WTC11 (cell line): ENCODE data around the gene MDGA2. TPM values are rescaled to one million over a fixed set of nuclear protein-coding genes. Genes with fewer than 3 reads are reported as not detected.

Experiments used
- ATAC-seq: fragments of 200-7000 bp; cut with Tn5 transposase; 2 replicates; pipeline ENCODE4 v1.10.0; 2021; ENCODE audit warnings: mild to moderate bottlenecking, moderate library complexity
- CTCF ChIA-PET: fragments of 300-600 bp; sonication (Branson Sonifier 250); formaldehyde crosslinking; loops from one replicate; lab custom pipeline; 2021; ENCODE audit warnings: antibody characterized with exemption; lab: Charles Lee
- POLR2A ChIA-PET: fragments of 350-600 bp; sonication (Branson Sonifier 250); formaldehyde crosslinking; loops from one replicate; lab custom pipeline; 2021; ENCODE audit warnings: antibody characterized with exemption; lab: Charles Lee
- DNase-seq: peaks from one replicate; pipeline ENCODE4 v3.0.0; 2021; ENCODE audit warnings: low spot score
- H3K27ac Mint-ChIP-seq: 2 replicates; pipeline ENCODE4 v1.8.0; 2021; ENCODE audit warnings: mixed read lengths
- H3K27me3 Mint-ChIP-seq: 2 replicates; pipeline ENCODE4 v1.8.0; 2021; ENCODE audit warnings: low read depth, mild to moderate bottlenecking, moderate library complexity, mixed read lengths
- H3K36me3 Mint-ChIP-seq: 2 replicates; pipeline ENCODE4 v1.8.0; 2021; ENCODE audit warnings: mixed read lengths
- H3K4me1 Mint-ChIP-seq: 2 replicates; pipeline ENCODE4 v1.8.0; 2022; ENCODE audit warnings: mixed read lengths
- H3K4me3 Mint-ChIP-seq: 2 replicates; pipeline ENCODE4 v1.8.0; 2021; ENCODE audit warnings: mild to moderate bottlenecking, moderate library complexity, mixed read lengths
- H3K9me3 Mint-ChIP-seq: 2 replicates; pipeline ENCODE4 v1.8.0; 2021; ENCODE audit warnings: mixed read lengths
- CREM ChIP-seq: sonication (generic); formaldehyde crosslinking; IDR thresholded peaks from 2 replicates; pipeline ENCODE4 v1.8.1; 2022; ENCODE audit warnings: mild to moderate bottlenecking, missing genetic modification reagents, moderate library complexity
- GABPB1 ChIP-seq: sonication (generic); formaldehyde crosslinking; IDR thresholded peaks from 2 replicates; pipeline ENCODE4 v1.8.1; 2023; ENCODE audit warnings: mild to moderate bottlenecking, missing genetic modification reagents
- JUN ChIP-seq: sonication (generic); formaldehyde crosslinking; IDR thresholded peaks from 2 replicates; pipeline ENCODE4 v1.8.0; 2023; ENCODE audit warnings: mild to moderate bottlenecking, missing genetic modification reagents
- ZNF138 ChIP-seq: sonication (generic); formaldehyde crosslinking; conservative IDR thresholded peaks from 2 replicates; pipeline ENCODE4 v1.8.1; 2022; ENCODE audit warnings: mild to moderate bottlenecking, moderate library complexity, missing genetic modification reagents
- ZNF423 ChIP-seq: fragments of 250-450 bp; sonication (Bioruptor Pico); IDR thresholded peaks from 2 replicates; pipeline ENCODE4 v2.1.2; 2022; ENCODE audit warnings: mild to moderate bottlenecking, moderate library complexity
- total RNA-seq: library from RNA; stranded (reverse); gene quantifications from 3 replicates; pipeline ENCODE4 v1.2.3, GENCODE V29; 2021
- TF ChIP-seq, protein P1 (sequence below): fragments of 250-450 bp; sonication (Bioruptor Pico); IDR thresholded peaks from 2 replicates; pipeline ENCODE4 v1.9.0; 2021; ENCODE audit warnings: mild to moderate bottlenecking
- TF ChIP-seq, protein P2 (sequence below): sonication (generic); formaldehyde crosslinking; IDR thresholded peaks from 2 replicates; pipeline ENCODE4 v1.8.1; 2023; ENCODE audit warnings: mild to moderate bottlenecking, moderate library complexity, missing genetic modification reagents
- TF ChIP-seq, protein P3 (sequence below): sonication (generic); formaldehyde crosslinking; IDR thresholded peaks from 2 replicates; pipeline ENCODE4 v1.8.1; 2022; ENCODE audit warnings: mild to moderate bottlenecking, missing genetic modification reagents, moderate library complexity, borderline replicate concordance
- TF ChIP-seq, protein P4 (sequence below): sonication (generic); formaldehyde crosslinking; IDR thresholded peaks from 2 replicates; pipeline ENCODE4 v1.8.0; 2022; ENCODE audit warnings: mild to moderate bottlenecking, missing genetic modification reagents
- TF ChIP-seq, protein P5 (sequence below): sonication (generic); formaldehyde crosslinking; IDR thresholded peaks from 2 replicates; pipeline ENCODE4 v1.8.1; 2022; ENCODE audit warnings: missing genetic modification reagents, borderline replicate concordance
- TF ChIP-seq, protein P6 (sequence below): sonication (generic); formaldehyde crosslinking; IDR thresholded peaks from 2 replicates; pipeline ENCODE4 v1.8.1; 2023; ENCODE audit warnings: mild to moderate bottlenecking, missing genetic modification reagents
- TF ChIP-seq, protein P7 (sequence below): fragments of 250-450 bp; sonication (Bioruptor Pico); IDR thresholded peaks from 2 replicates; pipeline ENCODE4 v2.1.2; 2022; ENCODE audit warnings: mild to moderate bottlenecking, moderate library complexity
- TF ChIP-seq, protein P8 (sequence below): sonication (generic); formaldehyde crosslinking; IDR thresholded peaks from 2 replicates; pipeline ENCODE4 v1.8.0; 2022; ENCODE audit warnings: mild to moderate bottlenecking, missing genetic modification reagents
- TF ChIP-seq, protein P9 (sequence below): sonication (generic); formaldehyde crosslinking; IDR thresholded peaks from 2 replicates; pipeline ENCODE4 v1.8.1; 2023; ENCODE audit warnings: mild to moderate bottlenecking, missing genetic modification reagents, borderline replicate concordance

MDGA2 gene
- total RNA-seq, 1 experiment from 2014 or later, result 4.9 TPM

DNA sequence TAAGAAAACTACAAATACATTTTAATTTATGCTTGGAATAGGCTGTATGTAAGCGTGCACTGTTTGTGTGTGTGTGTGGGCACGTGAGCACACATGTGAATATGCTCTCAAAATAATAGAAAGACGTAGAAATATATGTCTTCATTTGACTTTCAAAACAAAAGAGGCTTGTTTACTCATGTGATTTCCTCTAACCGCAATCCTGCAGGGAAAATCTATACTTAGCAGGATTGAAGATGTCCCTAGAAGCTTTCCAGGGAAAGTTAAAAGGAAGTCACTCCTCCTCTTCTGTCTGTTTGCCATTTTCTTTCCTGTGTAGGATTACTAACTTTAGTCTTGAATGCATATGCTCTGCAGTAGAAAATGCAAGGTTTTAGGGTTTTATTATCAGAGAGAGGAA is 404.7 kb downstream of the MDGA2 start (continued):
- TF ChIP-seq, protein P1, sequence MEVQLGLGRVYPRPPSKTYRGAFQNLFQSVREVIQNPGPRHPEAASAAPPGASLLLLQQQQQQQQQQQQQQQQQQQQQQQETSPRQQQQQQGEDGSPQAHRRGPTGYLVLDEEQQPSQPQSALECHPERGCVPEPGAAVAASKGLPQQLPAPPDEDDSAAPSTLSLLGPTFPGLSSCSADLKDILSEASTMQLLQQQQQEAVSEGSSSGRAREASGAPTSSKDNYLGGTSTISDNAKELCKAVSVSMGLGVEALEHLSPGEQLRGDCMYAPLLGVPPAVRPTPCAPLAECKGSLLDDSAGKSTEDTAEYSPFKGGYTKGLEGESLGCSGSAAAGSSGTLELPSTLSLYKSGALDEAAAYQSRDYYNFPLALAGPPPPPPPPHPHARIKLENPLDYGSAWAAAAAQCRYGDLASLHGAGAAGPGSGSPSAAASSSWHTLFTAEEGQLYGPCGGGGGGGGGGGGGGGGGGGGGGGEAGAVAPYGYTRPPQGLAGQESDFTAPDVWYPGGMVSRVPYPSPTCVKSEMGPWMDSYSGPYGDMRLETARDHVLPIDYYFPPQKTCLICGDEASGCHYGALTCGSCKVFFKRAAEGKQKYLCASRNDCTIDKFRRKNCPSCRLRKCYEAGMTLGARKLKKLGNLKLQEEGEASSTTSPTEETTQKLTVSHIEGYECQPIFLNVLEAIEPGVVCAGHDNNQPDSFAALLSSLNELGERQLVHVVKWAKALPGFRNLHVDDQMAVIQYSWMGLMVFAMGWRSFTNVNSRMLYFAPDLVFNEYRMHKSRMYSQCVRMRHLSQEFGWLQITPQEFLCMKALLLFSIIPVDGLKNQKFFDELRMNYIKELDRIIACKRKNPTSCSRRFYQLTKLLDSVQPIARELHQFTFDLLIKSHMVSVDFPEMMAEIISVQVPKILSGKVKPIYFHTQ (CRISPR knock-in tag), result no peak
- TF ChIP-seq, protein P2, sequence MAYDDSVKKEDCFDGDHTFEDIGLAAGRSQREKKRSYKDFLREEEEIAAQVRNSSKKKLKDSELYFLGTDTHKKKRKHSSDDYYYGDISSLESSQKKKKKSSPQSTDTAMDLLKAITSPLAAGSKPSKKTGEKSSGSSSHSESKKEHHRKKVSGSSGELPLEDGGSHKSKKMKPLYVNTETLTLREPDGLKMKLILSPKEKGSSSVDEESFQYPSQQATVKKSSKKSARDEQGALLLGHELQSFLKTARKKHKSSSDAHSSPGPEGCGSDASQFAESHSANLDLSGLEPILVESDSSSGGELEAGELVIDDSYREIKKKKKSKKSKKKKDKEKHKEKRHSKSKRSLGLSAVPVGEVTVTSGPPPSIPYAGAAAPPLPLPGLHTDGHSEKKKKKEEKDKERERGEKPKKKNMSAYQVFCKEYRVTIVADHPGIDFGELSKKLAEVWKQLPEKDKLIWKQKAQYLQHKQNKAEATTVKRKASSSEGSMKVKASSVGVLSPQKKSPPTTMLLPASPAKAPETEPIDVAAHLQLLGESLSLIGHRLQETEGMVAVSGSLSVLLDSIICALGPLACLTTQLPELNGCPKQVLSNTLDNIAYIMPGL (CRISPR knock-in tag), result no peak
- no peak for TF ChIP-seq JUN (CRISPR knock-in tag)
- TF ChIP-seq, protein P3, sequence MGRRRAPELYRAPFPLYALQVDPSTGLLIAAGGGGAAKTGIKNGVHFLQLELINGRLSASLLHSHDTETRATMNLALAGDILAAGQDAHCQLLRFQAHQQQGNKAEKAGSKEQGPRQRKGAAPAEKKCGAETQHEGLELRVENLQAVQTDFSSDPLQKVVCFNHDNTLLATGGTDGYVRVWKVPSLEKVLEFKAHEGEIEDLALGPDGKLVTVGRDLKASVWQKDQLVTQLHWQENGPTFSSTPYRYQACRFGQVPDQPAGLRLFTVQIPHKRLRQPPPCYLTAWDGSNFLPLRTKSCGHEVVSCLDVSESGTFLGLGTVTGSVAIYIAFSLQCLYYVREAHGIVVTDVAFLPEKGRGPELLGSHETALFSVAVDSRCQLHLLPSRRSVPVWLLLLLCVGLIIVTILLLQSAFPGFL (CRISPR knock-in tag), result no peak
- TF ChIP-seq, protein P4, sequence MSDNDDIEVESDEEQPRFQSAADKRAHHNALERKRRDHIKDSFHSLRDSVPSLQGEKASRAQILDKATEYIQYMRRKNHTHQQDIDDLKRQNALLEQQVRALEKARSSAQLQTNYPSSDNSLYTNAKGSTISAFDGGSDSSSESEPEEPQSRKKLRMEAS (CRISPR knock-in tag), result no peak
- TF ChIP-seq, protein P5, sequence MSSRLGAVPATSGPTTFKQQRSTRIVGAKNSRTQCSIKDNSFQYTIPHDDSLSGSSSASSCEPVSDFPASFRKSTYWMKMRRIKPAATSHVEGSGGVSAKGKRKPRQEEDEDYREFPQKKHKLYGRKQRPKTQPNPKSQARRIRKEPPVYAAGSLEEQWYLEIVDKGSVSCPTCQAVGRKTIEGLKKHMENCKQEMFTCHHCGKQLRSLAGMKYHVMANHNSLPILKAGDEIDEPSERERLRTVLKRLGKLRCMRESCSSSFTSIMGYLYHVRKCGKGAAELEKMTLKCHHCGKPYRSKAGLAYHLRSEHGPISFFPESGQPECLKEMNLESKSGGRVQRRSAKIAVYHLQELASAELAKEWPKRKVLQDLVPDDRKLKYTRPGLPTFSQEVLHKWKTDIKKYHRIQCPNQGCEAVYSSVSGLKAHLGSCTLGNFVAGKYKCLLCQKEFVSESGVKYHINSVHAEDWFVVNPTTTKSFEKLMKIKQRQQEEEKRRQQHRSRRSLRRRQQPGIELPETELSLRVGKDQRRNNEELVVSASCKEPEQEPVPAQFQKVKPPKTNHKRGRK (CRISPR knock-in tag), result no peak
- TF ChIP-seq, protein P6, sequence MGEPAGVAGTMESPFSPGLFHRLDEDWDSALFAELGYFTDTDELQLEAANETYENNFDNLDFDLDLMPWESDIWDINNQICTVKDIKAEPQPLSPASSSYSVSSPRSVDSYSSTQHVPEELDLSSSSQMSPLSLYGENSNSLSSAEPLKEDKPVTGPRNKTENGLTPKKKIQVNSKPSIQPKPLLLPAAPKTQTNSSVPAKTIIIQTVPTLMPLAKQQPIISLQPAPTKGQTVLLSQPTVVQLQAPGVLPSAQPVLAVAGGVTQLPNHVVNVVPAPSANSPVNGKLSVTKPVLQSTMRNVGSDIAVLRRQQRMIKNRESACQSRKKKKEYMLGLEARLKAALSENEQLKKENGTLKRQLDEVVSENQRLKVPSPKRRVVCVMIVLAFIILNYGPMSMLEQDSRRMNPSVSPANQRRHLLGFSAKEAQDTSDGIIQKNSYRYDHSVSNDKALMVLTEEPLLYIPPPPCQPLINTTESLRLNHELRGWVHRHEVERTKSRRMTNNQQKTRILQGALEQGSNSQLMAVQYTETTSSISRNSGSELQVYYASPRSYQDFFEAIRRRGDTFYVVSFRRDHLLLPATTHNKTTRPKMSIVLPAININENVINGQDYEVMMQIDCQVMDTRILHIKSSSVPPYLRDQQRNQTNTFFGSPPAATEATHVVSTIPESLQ (CRISPR knock-in tag), result no peak

DNA sequence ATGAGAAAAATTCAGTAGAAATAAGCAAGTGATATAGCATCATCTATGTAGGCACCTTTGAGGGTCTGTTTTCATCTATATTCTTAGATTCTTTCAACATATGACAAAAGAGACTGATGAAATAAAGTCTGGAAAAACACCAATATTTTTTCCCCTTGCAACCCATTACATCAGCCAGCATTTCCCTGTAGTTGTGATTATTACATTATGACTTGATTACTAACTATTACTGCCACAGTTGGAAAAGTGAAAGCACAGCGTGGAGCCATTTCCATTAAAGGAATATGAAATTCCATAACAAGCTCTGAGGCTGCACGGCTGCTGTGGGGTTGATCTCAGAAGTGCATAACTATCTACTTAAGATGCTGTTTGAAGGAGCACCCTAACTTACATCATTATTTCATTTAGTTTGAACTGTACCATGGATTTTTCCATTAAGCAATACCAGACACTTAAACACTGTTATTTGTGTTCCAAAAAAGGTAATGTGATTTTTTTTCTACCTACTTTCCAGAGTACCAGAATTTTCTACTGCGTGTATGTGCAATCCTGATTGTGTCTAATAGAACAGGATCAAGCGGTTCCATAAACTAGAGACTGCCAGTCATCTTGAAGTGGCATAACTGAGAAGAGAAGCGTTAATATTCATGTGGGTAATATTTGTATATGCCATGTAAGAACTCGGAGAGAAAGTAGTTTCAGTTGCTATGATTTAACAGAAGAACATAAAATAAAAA is 405.5 kb downstream of the MDGA2 start:
- POLR2A ChIA-PET, result no interaction called here
- no peak overlapping the region for H3K27ac Mint-ChIP-seq
- TF ChIP-seq, protein P7, sequence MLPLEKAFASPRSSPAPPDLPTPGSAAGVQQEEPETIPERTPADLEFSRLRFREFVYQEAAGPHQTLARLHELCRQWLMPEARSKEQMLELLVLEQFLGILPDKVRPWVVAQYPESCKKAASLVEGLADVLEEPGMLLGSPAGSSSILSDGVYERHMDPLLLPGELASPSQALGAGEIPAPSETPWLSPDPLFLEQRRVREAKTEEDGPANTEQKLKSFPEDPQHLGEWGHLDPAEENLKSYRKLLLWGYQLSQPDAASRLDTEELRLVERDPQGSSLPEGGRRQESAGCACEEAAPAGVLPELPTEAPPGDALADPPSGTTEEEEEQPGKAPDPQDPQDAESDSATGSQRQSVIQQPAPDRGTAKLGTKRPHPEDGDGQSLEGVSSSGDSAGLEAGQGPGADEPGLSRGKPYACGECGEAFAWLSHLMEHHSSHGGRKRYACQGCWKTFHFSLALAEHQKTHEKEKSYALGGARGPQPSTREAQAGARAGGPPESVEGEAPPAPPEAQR, result no peak
- no peak for TF ChIP-seq ZNF138 (CRISPR knock-in tag)
- no peak for TF ChIP-seq GABPB1 (CRISPR knock-in tag)
- TF ChIP-seq, protein P2 (CRISPR knock-in tag), result no peak
- no peak for TF ChIP-seq CREM (CRISPR knock-in tag)
- TF ChIP-seq, protein P8, sequence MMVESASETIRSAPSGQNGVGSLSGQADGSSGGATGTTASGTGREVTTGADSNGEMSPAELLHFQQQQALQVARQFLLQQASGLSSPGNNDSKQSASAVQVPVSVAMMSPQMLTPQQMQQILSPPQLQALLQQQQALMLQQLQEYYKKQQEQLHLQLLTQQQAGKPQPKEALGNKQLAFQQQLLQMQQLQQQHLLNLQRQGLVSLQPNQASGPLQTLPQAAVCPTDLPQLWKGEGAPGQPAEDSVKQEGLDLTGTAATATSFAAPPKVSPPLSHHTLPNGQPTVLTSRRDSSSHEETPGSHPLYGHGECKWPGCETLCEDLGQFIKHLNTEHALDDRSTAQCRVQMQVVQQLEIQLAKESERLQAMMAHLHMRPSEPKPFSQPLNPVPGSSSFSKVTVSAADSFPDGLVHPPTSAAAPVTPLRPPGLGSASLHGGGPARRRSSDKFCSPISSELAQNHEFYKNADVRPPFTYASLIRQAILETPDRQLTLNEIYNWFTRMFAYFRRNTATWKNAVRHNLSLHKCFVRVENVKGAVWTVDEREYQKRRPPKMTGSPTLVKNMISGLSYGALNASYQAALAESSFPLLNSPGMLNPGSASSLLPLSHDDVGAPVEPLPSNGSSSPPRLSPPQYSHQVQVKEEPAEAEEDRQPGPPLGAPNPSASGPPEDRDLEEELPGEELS (CRISPR knock-in tag), result no peak
- TF ChIP-seq ZNF423 (CRISPR knock-in tag), result no peak
- TF ChIP-seq, protein P9, sequence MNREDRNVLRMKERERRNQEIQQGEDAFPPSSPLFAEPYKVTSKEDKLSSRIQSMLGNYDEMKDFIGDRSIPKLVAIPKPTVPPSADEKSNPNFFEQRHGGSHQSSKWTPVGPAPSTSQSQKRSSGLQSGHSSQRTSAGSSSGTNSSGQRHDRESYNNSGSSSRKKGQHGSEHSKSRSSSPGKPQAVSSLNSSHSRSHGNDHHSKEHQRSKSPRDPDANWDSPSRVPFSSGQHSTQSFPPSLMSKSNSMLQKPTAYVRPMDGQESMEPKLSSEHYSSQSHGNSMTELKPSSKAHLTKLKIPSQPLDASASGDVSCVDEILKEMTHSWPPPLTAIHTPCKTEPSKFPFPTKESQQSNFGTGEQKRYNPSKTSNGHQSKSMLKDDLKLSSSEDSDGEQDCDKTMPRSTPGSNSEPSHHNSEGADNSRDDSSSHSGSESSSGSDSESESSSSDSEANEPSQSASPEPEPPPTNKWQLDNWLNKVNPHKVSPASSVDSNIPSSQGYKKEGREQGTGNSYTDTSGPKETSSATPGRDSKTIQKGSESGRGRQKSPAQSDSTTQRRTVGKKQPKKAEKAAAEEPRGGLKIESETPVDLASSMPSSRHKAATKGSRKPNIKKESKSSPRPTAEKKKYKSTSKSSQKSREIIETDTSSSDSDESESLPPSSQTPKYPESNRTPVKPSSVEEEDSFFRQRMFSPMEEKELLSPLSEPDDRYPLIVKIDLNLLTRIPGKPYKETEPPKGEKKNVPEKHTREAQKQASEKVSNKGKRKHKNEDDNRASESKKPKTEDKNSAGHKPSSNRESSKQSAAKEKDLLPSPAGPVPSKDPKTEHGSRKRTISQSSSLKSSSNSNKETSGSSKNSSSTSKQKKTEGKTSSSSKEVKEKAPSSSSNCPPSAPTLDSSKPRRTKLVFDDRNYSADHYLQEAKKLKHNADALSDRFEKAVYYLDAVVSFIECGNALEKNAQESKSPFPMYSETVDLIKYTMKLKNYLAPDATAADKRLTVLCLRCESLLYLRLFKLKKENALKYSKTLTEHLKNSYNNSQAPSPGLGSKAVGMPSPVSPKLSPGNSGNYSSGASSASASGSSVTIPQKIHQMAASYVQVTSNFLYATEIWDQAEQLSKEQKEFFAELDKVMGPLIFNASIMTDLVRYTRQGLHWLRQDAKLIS (CRISPR knock-in tag), result no peak

More for the DNA sequence above, 405.5 kb downstream of the MDGA2 start:
- Mint-ChIP-seq H3K4me3 (no peak overlapping the region), H3K36me3 (0 out of 2 replicates have a peak, but pooled peaks cover 2% of the 10 kb centered on the region), H3K27me3 (no peaks in the 10 kb centered on the region; the same call in 1 of the 2 replicates), H3K9me3 (peaks cover 19% of the 10 kb centered on the region), H3K4me1 (peaks cover 5% of the 10 kb centered on the region; the same call in 1 of the 2 replicates)
- no peak for DNase-seq
- CTCF ChIA-PET, result no interaction called here
- ATAC-seq, result no peak
